SK-N-MC (cell line): Measurements from ENCODE around the gene ILKAP.

Source experiments
- DNase-seq: peaks from one replicate; pipeline ENCODE4 v3.0.0-alpha.2; 2011; ENCODE audit warnings: low read depth, low spot score
- H3K27ac ChIP-seq: fragments of 200-600 bp; sonication (generic); 2 replicates; pipeline ENCODE4 v1.5.1; 2016; ENCODE audit warnings: mixed run types
- H3K36me3 ChIP-seq: fragments of 200-600 bp; sonication (generic); 2 replicates; pipeline ENCODE4 v1.6.1; 2017; ENCODE audit warnings: antibody characterized with exemption, low read length, mixed read lengths; ENCODE audit not compliant: insufficient read depth
- H3K4me3 ChIP-seq: fragments of 200-600 bp; sonication (generic); 2 replicates; pipeline ENCODE4 v1.5.1; 2016
- H3K9ac ChIP-seq: fragments of 200-600 bp; sonication (generic); 2 replicates; pipeline ENCODE4 v1.8.0; 2017; ENCODE audit warnings: mixed run types, mixed read lengths; ENCODE audit not compliant: insufficient read length
- H3K9me3 ChIP-seq: fragments of 200-600 bp; sonication (generic); 2 replicates; pipeline ENCODE4 v1.6.1; 2017; ENCODE audit warnings: low read depth, mild to moderate bottlenecking, antibody characterized with exemption, low read length, moderate library complexity, mixed read lengths
- EZH2 ChIP-seq: fragments of 200-600 bp; sonication (generic); IDR thresholded peaks from one replicate; pipeline ENCODE4 v1.6.1; 2017; ENCODE audit warnings: antibody characterized with exemption
- FOXP2 ChIP-seq: optimal IDR thresholded peaks from 2 replicates; pipeline ENCODE3; 2011; ENCODE audit warnings: mild to moderate bottlenecking, moderate library complexity; ENCODE audit not compliant: insufficient read depth; ENCODE audit errors: extremely low read length, control extremely low read depth
- POLR2AphosphoS5 ChIP-seq: IDR thresholded peaks from 2 replicates; pipeline ENCODE4 v1.6.1; 2012; ENCODE audit warnings: mild to moderate bottlenecking, low read depth, low read length, borderline replicate concordance

Gene ILKAP, protein sequence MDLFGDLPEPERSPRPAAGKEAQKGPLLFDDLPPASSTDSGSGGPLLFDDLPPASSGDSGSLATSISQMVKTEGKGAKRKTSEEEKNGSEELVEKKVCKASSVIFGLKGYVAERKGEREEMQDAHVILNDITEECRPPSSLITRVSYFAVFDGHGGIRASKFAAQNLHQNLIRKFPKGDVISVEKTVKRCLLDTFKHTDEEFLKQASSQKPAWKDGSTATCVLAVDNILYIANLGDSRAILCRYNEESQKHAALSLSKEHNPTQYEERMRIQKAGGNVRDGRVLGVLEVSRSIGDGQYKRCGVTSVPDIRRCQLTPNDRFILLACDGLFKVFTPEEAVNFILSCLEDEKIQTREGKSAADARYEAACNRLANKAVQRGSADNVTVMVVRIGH

DNA sequence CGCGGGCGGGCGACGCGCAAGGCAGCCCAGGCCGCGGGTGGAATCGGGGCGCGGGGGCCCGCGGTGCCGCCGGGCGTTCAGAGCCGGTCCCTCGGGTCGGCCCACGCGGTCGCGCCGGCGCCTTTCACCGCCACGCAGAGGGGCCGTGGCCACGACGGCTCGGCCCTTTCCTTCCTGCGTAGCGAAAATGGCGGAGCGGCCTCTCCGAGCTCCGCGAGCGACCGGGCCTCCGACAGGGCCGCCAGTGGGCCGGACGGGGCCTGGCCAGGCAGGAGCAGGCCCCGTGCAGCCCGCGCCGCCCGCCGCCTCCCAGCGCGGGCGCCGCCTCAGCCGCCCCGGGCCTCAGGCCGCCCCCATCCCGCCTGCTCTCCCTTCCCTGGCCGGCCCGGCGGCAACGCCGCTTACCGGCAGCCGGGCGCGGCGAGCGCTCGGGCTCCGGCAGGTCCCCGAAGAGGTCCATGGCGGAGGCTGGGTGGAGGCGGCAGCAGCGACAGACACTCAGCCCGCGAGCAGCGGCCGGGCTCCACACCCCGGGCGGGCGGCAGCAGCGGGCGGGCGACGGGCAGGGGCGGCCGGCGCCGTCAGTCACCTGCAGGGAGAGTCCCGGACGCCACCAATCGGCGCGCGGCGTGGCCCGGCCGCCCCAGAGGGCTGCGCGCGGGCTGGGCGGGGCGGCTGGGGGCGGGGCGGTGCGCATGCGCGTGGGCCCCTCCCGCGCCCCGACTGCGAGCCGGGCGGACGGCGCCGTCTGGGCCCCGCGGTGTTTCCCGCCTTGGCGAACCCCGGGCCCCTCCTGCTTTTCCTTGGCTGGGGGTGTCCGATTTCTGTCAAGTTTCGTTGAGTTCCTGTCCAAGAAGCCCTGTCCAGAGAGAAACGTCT is at the start of gene ILKAP:
Gene ILKAP (minus strand): TSS at position 602 of the 879 bp plus-strand sequence. CDS start 142 bp downstream, at position 460.
- H3K36me3 ChIP-seq: peaks cover 8% of the 10 kb centered on the region; the same call in 1 of the 2 replicates
- TF ChIP-seq EZH2 (no peak), POLR2AphosphoS5 (peak; percentile 76; the same call in 1 of the 2 replicates)
- peak within 1 kb of the TSS; percentile 90 for H3K4me3 ChIP-seq
- H3K9me3 ChIP-seq: no peaks in the 10 kb centered on the region
- DNase-seq: no peak
- H3K9ac ChIP-seq: peak within 1 kb of the TSS; percentile 95
- peak within 1 kb of the TSS; percentile 86 for H3K27ac ChIP-seq

DNA sequence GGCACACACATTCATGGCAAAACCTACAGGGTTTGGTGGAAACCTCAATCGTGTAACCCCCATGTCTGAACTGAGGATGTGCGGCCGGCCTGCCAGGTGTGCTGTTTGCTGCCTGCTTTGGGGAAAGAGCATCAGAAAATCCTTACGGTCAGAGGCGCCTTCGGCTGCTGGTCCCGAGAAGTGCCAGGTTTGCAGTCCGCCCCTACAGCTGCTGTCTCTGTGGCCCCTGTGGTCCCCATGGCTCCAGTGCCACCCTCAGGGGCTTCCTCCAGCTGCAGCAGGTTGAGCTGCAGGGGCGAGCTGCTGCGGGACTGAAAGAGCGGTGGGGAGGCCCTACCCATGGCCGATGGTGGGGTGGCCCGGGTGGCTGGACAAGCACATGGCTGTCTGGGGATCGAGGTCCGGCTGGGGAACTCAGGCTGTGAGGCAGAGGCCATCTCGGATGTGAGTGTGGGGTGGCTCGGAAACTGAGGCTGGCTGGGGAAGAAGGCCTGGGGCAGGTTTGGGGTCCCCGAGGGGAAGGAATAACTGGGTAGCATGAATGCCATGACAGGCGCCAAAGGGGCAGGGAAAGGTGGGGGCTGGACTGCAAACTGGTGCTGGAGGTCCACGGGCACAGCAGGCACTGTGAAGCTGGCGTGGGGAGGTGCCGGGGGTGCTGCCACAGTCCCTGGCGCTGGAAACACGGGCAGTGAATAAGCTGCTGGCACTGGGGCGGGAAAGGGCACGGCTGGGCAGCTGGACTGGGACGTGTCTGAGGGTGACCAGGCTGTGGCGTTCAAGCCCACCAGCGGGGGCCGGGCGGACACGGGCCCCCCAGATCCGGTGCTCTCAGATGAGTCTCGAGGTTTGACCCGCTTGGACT is 49.5 kb upstream of the ILKAP start:
- Histone ChIP-seq H3K27ac (no peak overlapping the region), H3K9me3 (no peaks in the 10 kb centered on the region), H3K9ac (no peak overlapping the region), H3K36me3 (peaks cover 4% of the 10 kb centered on the region; the same call in 1 of the 2 replicates), H3K4me3 (no peak overlapping the region)
- TF ChIP-seq EZH2 (no peak), POLR2AphosphoS5 (no peak), FOXP2 (no peak)
- no peak for DNase-seq

DNA sequence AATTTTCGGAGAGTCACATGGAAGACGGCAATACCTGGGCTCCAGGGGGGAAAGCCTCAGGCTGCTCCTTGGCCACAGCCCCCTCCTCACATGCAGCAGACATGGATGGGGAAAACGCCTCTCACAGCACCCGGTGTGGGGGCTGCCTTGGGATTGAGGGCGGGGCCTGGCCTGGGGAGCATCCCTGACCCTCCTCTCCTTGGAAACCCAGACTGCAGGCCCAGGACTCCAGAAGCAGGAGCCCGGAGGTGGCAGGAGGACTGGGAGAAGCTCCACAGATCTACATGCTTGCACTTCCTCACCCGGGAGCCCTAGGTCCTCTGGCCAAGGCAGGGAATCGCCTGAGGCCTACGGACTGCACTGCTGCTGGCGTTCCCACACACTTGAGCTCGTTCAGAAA is 48.5 kb upstream of the ILKAP start:
- no peak overlapping the region for H3K27ac ChIP-seq
- TF ChIP-seq POLR2AphosphoS5 (no peak), EZH2 (no peak), FOXP2 (no peak)
- no peak for DNase-seq
- no peak overlapping the region for H3K4me3 ChIP-seq
- H3K9ac ChIP-seq: no peak overlapping the region
- H3K9me3 ChIP-seq: no peaks in the 10 kb centered on the region
- peaks cover 4% of the 10 kb centered on the region; the same call in 1 of the 2 replicates for H3K36me3 ChIP-seq

DNA sequence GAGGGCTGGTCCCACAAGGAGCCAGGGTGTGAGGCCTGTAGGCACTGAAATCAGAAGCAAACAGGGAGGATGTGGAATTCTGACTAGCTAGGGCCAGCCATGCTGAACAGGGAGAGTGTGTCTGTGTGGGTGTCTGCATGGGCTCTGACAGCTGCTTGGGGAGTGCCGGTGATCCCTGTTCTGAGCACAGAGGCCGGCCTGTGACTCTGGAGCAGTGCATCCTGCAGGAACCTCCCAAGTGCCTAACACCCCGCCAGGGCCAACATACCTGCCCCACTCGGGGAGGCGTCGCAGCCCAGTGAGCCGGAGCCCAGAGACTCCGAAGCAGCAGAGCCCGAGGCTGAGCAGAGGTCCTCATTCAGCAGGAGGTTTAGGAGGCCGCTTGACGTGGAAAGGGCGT is 47.8 kb upstream of the ILKAP start:
- Histone ChIP-seq H3K9me3 (no peaks in the 10 kb centered on the region), H3K27ac (no peak overlapping the region), H3K9ac (no peak overlapping the region), H3K4me3 (no peak overlapping the region), H3K36me3 (peaks cover 4% of the 10 kb centered on the region; the same call in 1 of the 2 replicates)
- TF ChIP-seq FOXP2 (no peak), EZH2 (no peak), POLR2AphosphoS5 (no peak)
- no peak for DNase-seq

DNA sequence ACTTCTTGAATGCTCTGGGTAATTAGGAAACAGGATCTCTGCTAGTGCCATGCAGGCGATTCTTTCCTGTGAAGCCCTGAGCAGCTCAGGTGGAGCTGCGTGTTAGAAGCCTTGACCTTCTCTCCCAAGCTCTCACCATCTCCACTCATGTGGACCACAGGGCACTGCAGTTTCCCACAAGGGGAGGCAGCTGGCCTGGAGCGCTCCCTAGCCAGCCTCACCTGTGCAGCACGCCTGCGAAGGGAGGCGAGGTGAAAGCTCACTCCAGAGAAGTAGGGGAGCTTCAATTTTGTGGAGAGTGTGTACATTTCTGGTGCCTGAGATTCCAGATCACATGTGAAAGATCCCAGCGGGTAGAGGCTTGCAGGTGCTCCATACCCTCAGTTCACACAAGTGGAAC is 47.4 kb upstream of the ILKAP start:
- TF ChIP-seq POLR2AphosphoS5 (no peak), EZH2 (no peak), FOXP2 (no peak)
- H3K9ac ChIP-seq: no peak overlapping the region
- H3K36me3 ChIP-seq: peaks cover 4% of the 10 kb centered on the region; the same call in 1 of the 2 replicates
- DNase-seq: no peak
- no peak overlapping the region for H3K27ac ChIP-seq
- H3K4me3 ChIP-seq: no peak overlapping the region
- H3K9me3 ChIP-seq: no peaks in the 10 kb centered on the region

DNA sequence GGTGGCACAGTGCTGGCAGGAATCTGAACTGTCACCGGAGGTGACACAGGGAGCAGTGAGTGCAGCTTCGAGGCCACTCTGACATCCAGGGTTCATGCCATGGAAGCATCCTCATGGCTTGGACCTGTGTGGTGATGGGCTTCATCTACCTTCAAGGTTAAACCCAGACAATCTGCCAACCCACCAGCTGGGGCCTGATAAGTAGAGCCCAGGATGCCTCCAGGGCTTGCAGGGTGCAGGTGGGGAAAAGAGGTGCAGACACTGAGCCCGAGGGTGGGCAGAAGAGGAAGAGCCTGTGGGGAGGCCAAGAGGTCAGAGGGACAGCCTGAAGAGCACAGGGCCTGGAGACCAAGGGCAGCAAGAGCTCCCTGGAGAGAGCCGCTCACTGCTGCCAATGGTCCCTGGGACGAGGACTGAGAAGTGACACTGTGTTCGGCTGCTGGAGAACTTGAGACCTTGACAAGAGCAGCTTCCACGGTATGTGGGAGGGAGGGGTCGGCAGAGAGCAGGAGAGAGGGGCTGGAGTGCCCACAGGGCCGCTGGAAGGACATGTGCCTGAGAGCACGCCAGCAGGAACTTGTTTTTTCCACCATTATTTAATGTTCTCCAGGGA is 44.5 kb upstream of the ILKAP start:
- Histone ChIP-seq H3K27ac (no peak overlapping the region), H3K36me3 (no peaks in the 10 kb centered on the region; the same call in 1 of the 2 replicates), H3K4me3 (no peak overlapping the region), H3K9me3 (no peaks in the 10 kb centered on the region), H3K9ac (no peak overlapping the region)
- no peak for DNase-seq
- TF ChIP-seq POLR2AphosphoS5: no peak
- no peak for TF ChIP-seq FOXP2
- no peak for TF ChIP-seq EZH2

DNA sequence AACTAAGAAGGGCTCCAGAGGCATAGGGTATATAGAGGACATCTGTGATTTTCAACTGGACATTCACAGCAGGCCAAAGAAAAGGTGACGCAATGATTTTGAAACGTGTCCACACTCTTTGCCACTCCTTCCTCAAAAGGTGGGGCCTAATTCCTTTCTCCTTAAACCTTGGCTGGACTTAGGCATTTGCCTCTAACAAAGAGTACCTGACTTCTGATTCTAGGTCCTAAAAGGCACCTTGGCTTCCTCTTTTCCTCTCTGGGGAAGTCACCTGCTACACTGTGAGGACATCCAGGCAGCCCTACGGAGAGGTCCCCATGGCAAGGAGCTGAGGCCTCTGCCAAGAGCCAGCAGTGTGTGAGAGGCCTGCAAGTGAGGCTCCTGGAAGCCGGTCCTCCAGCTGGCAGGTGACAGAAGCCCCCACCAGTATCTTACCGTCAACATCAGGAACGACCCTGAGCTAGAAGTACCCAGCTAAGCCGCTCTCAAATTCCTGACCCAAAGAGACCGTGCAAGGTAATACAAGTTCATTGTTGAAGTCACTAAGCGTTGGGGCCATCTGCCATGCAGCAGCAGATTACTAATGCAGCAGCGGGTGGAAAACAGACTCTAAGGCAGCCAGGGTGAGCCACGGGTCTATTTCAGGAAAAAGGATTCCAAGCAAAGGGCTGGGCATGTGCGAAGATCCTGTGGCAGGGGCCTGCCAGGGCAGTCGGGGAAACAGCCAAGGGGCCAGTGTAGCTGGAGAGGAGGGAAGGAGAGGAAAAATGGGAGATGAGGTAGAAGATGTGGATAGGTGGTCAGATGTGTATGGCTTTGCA is 43.7 kb upstream of the ILKAP start:
- H3K27ac ChIP-seq: no peak overlapping the region
- no peak for TF ChIP-seq POLR2AphosphoS5
- no peak for TF ChIP-seq FOXP2
- TF ChIP-seq EZH2: no peak
- DNase-seq: no peak
- no peaks in the 10 kb centered on the region; the same call in 1 of the 2 replicates for H3K36me3 ChIP-seq
- H3K9me3 ChIP-seq: no peaks in the 10 kb centered on the region
- no peak overlapping the region for H3K9ac ChIP-seq
- H3K4me3 ChIP-seq: no peak overlapping the region
